HG02852 (cell line): ENCODE measurements around the gene RPS3.

Experiments used
- ATAC-seq: cut with Tn5 transposase; IDR thresholded peaks from one replicate; pipeline ENCODE4 v1.9.1; 2021; ENCODE audit warnings: mild to moderate bottlenecking, moderate library complexity; ENCODE audit not compliant: unreplicated experiment

RPS3 gene

DNA sequence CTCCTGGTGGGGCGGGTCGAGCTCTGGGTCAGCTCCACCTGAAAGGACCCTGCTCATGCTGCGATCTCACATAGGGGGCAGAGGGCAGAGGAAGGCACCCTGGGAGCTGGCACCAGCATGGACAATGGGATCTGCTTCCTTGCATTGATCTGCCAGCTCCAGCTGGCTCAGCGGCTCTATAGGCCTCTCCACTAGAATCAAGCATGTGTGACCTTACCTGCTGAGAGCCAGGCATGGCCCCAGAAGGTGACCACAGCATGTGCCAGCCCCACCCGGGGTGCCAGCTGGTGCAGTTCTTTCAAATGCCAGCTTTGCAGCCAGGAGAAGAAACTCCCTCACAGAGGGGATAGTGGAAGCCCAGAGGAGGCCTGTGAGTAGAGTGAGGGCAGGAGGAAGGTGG lies 55.7 kb downstream of the RPS3 start:
- no peak for ATAC-seq
